Naive thymus-derived CD4-positive, alpha-beta T cell (primary cell): ENCODE results near the gene AGTR1. TPM values are rescaled to one million over a fixed set of nuclear protein-coding genes. Genes with fewer than 3 reads are reported as not detected.

Experiments
- ATAC-seq: fragments of 150-1000 bp; cut with Tn5 transposase; 2 replicates; pipeline ENCODE4 v1.10.0; 2021; ENCODE audit warnings: mild to moderate bottlenecking, moderate library complexity
- CTCF ChIA-PET: fragments of 350-600 bp; sonication (Branson Sonifier 250); formaldehyde crosslinking; loops from one replicate; lab custom pipeline; 2021; ENCODE audit warnings: antibody characterized with exemption; lab: Charles Lee
- POLR2A ChIA-PET: fragments of 350-600 bp; sonication (Branson Sonifier 250); formaldehyde crosslinking; loops from one replicate; lab custom pipeline; 2021; ENCODE audit warnings: antibody characterized with exemption, inconsistent platforms; lab: Charles Lee
- DNase-seq, 9 donors: peaks; one replicate each; pipeline versions ENCODE4 v3.0.0 to v3.0.0-alpha.2; 2020 to 2022; ENCODE audit warnings: mixed read lengths in 1 of 9
- H3K27ac ChIP-seq: one replicate; pipeline ENCODE4 v1.7.0; 2013; ENCODE audit warnings: mild to moderate bottlenecking, low read depth, low read length, moderate library complexity
- H3K27me3 ChIP-seq, 2 donors: one replicate each; pipeline ENCODE4 v1.7.0; 2013; ENCODE audit warnings: low read length in 2 of 2, mild to moderate bottlenecking in 2 of 2, moderate library complexity in 2 of 2; ENCODE audit not compliant: control insufficient read depth in 2 of 2, insufficient read depth in 2 of 2
- H3K36me3 ChIP-seq, 3 experiments: 1 replicate in 2 of 3; 2 replicates in 1 of 3; pipeline ENCODE4 v1.7.0; 2013; ENCODE audit warnings: low read length in 3 of 3, mild to moderate bottlenecking in 3 of 3, moderate library complexity in 1 of 3; ENCODE audit not compliant: insufficient read depth in 3 of 3, control insufficient read depth in 2 of 3
- H3K4me1 ChIP-seq, 2 donors: one replicate each; pipeline ENCODE4 v1.7.0; 2013; ENCODE audit warnings: low read length in 2 of 2, mild to moderate bottlenecking in 2 of 2, moderate library complexity in 1 of 2; ENCODE audit not compliant: control insufficient read depth in 2 of 2, insufficient read depth in 2 of 2
- H3K4me3 ChIP-seq: 2 replicates; pipeline ENCODE4 v1.7.0; 2013; ENCODE audit warnings: mild to moderate bottlenecking, low read length
- H3K9me3 ChIP-seq, 3 experiments: 1 replicate in 2 of 3; 2 replicates in 1 of 3; pipeline ENCODE4 v1.7.0; 2013; ENCODE audit warnings: low read length in 3 of 3; ENCODE audit not compliant: control insufficient read depth in 2 of 3
- H3K27ac Mint-ChIP-seq, 9 donors: one replicate each; pipeline ENCODE4 v1.8.0; 2020 to 2022; ENCODE audit warnings: mixed read lengths in 9 of 9, mild to moderate bottlenecking in 8 of 9, moderate library complexity in 5 of 9, inconsistent platforms in 2 of 9
- H3K27me3 Mint-ChIP-seq, 5 donors: one replicate each; pipeline ENCODE4 v1.8.0; 2021 to 2022; ENCODE audit warnings: mixed read lengths in 5 of 5, mild to moderate bottlenecking in 1 of 5
- H3K36me3 Mint-ChIP-seq, 5 donors: one replicate each; pipeline ENCODE4 v1.8.0; 2020 to 2022; ENCODE audit warnings: mixed read lengths in 5 of 5, mild to moderate bottlenecking in 3 of 5, inconsistent platforms in 1 of 5
- H3K4me1 Mint-ChIP-seq, 7 donors: one replicate each; pipeline ENCODE4 v1.8.0; 2020 to 2022; ENCODE audit warnings: mixed read lengths in 7 of 7, mild to moderate bottlenecking in 3 of 7, inconsistent platforms in 1 of 7
- H3K4me3 Mint-ChIP-seq, 10 donors: one replicate each; pipeline ENCODE4 v1.8.0; 2020 to 2022; ENCODE audit warnings: mild to moderate bottlenecking in 10 of 10, mixed read lengths in 10 of 10, moderate library complexity in 6 of 10, inconsistent platforms in 2 of 10
- H3K9me3 Mint-ChIP-seq, 11 donors: one replicate each; pipeline ENCODE4 v1.8.0; 2020 to 2022; ENCODE audit warnings: mixed read lengths in 11 of 11, mild to moderate bottlenecking in 4 of 11, inconsistent platforms in 1 of 11, moderate library complexity in 1 of 11
- intact Hi-C, 2 donors: fragments of 100-400 bp; cut with micrococcal nuclease; formaldehyde crosslinking; loops; one replicate each; pipeline ENCODE4 v1.15.1; 2023
- polyA plus RNA-seq, 2 donors: library from polyadenylated mRNA; unstranded; fragments of 300-500 nt; fragmentation: Illumina TruSeq; gene quantifications; one replicate each; pipeline ENCODE4 v1.2.3, GENCODE V29; 2021
- total RNA-seq, 6 experiments: library from RNA in 5 of 6; stranded (reverse) in 5 of 6; gene quantifications; 1 replicate in 5 of 6; 2 replicates in 1 of 6; pipeline ENCODE4 v1.2.3 and lab custom pipeline; 2021 to 2026

Gene AGTR1
- total RNA-seq (not detected), polyA plus RNA-seq (not detected), total RNA-seq (lab: John Stamatoyannopoulos, UW) (0.40 reads per million)

DNA sequence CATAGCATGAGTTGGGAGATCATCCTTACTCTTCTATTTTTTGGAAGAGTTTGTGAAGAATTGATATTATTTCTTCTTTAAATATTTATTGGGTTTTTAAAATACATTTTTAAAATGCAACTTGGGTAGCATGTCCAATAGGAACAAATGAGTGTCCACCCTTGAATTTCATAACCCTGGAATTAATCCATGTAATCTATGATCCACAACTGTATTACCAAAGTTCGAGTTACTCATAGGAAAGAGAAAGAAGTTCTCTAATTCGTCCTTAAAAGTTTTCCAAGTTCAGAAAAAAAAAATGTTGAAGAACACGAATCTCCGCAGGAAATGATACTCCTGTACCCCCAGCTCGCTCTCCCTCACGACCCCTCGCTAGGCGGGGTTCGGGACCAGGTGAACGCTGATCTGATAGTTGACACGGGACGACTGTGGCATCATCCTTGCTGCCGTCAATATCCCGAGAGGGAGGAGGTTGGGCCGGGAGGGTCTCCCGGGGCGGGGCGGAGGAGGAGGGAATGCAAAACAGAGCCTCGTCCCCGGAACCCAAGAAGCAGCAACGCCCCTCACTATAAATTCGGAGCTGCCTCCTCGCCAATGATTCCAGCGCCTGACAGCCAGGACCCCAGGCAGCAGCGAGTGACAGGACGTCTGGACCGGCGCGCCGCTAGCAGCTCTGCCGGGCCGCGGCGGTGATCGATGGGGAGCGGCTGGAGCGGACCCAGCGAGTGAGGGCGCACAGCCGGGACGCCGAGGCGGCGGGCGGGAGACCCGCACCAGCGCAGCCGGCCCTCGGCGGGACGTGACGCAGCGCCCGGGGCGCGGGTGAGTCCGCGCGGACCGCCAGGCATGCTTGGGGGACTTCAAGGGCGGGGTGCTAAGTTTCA lies at the start of gene AGTR1:
AGTR1 (plus strand) TSS at position 598 of the 884 bp plus-strand sequence. CDS start 43,133 bp downstream, outside the sequence.
- H3K27me3 ChIP-seq: no peaks in the 10 kb centered on the region
- intact Hi-C loops: no loop called here
- H3K4me1 ChIP-seq: no peaks in the 10 kb centered on the region
- Mint-ChIP-seq H3K36me3 (peaks cover 0 to 7% (median 0%) of the 10 kb centered on the region in 5 donors), H3K27me3 (peaks cover 24 to 41% (median 34%) of the 10 kb centered on the region in 5 donors), H3K4me1 (peaks cover 0 to 1% (median 0%) of the 10 kb centered on the region in 7 donors), H3K4me3 (peak within 1 kb of the TSS in 1 of 10 donors; percentile 34), H3K9me3 (peaks cover 0 to 19% (median 7%) of the 10 kb centered on the region in 11 donors), H3K27ac (no peak within 1 kb of the TSS)
- ChIA-PET POLR2A (no interaction called here), CTCF (no interaction called here)
- H3K9me3 ChIP-seq: no peaks in the 10 kb centered on the region
- no peak within 1 kb of the TSS for H3K27ac ChIP-seq
- no peak for DNase-seq
- H3K36me3 ChIP-seq: no peaks in the 10 kb centered on the region
- no peak for ATAC-seq
- no peak within 1 kb of the TSS for H3K4me3 ChIP-seq

DNA sequence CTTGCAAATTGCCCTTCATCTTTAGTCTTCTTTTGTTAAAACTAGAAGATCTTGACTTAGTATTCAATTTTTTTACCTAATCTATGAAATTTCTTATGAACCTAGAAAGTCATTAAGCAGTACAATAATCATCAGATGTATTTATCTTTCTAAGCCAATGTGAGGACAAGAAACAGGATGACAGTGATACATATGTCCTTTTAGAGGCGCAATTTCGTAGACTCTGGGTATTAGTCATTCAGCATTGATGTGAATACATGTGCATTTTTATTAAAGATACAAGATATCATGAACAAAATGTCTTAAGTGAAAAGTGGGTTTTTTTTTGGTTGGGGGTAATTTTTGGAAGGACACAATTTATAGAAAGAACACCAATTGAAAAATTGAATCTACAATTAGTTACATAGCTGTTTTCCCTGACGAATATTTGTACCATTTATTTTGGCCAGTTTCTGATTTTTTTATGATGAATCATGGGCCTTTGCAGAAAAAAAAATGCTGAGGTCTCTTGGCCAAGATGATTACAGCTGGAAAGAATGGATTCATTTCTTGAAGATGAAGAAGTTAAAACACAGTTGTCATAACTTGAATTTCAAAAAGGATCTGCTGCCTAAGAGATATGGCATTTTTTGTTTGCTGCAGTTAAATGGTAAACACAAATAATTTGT lies 48.9 kb upstream of the AGTR1 start:
- no peak for ATAC-seq
- no peak overlapping the region for H3K27ac Mint-ChIP-seq

GRCh38 chr3:148651549-148651948 lies 46.2 kb upstream of the AGTR1 start:
- Histone ChIP-seq H3K27ac (no peak overlapping the region), H3K9me3 (no peaks in the 10 kb centered on the region), H3K36me3 (no peaks in the 10 kb centered on the region), H3K27me3 (no peaks in the 10 kb centered on the region), H3K4me3 (no peak overlapping the region), H3K4me1 (no peaks in the 10 kb centered on the region)
- POLR2A ChIA-PET: no interaction called here
- Mint-ChIP-seq H3K4me3 (no peak overlapping the region), H3K4me1 (no peaks in the 10 kb centered on the region), H3K36me3 (no peaks in the 10 kb centered on the region), H3K27me3 (no peaks in the 10 kb centered on the region), H3K27ac (no peak overlapping the region), H3K9me3 (peaks cover 0 to 12% (median 0%) of the 10 kb centered on the region in 11 donors)
- intact Hi-C loops: no loop called here
- ATAC-seq: no peak
- CTCF ChIA-PET: no interaction called here
- no peak for DNase-seq

More for the DNA sequence above, 48.9 kb upstream of the AGTR1 start:
- H3K4me3 Mint-ChIP-seq: no peak overlapping the region
- H3K4me1 Mint-ChIP-seq: peaks cover 0 to 2% (median 0%) of the 10 kb centered on the region in 7 donors
- no peaks in the 10 kb centered on the region for H3K4me1 ChIP-seq
- DNase-seq: no peak
- H3K27me3 Mint-ChIP-seq: no peaks in the 10 kb centered on the region
- no peak overlapping the region for H3K4me3 ChIP-seq
- POLR2A ChIA-PET: no interaction called here
- intact Hi-C loops: no loop called here
- no peaks in the 10 kb centered on the region for H3K36me3 Mint-ChIP-seq
- peaks cover 0 to 9% (median 0%) of the 10 kb centered on the region in 11 donors for H3K9me3 Mint-ChIP-seq
- CTCF ChIA-PET: no interaction called here
- no peaks in the 10 kb centered on the region for H3K27me3 ChIP-seq
- no peak overlapping the region for H3K27ac ChIP-seq
- H3K9me3 ChIP-seq: no peaks in the 10 kb centered on the region
- no peaks in the 10 kb centered on the region for H3K36me3 ChIP-seq

- no peak overlapping the region for H3K27ac ChIP-seq
- intact Hi-C loops: no loop called here
- no peak overlapping the region for H3K4me3 Mint-ChIP-seq
- H3K4me1 ChIP-seq: no peaks in the 10 kb centered on the region
- no peak for DNase-seq
- H3K36me3 ChIP-seq: no peaks in the 10 kb centered on the region
- H3K36me3 Mint-ChIP-seq: no peaks in the 10 kb centered on the region
- ChIA-PET POLR2A (no interaction called here), CTCF (no interaction called here)
- no peaks in the 10 kb centered on the region for H3K9me3 ChIP-seq
- H3K9me3 Mint-ChIP-seq: peaks cover 0 to 9% (median 2%) of the 10 kb centered on the region in 11 donors
- ATAC-seq: no peak
- H3K27me3 ChIP-seq: no peaks in the 10 kb centered on the region
- H3K4me3 ChIP-seq: no peak overlapping the region
- H3K4me1 Mint-ChIP-seq: no peaks in the 10 kb centered on the region
- no peaks in the 10 kb centered on the region for H3K27me3 Mint-ChIP-seq
- H3K27ac Mint-ChIP-seq: no peak overlapping the region
These were observed 43.3 kb upstream of the AGTR1 start for GRCh38 chr3:148654433-148654832.

GRCh38 chr3:148657470-148657869 lies 40.2 kb upstream of the AGTR1 start:
- H3K36me3 Mint-ChIP-seq: no peaks in the 10 kb centered on the region

DNA sequence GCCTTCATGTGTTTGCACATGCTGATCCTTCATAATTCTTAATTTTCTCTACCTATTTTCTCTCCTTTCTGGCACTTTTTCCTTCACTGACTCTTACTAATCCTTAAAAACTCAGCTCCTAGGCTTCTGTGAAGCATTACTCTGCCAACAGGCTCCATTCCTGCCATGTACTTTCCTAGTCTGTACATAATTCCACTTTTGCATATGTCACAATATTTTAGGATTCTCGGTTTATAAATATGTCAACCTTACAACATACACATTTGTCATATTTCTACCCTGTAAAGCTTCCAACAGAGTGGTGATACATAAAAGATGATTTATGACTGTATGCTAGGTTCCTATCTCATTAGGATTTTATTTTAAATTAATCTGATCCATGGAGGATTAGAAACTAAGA lies 38.2 kb upstream of the AGTR1 start:
- intact Hi-C loops: no loop called here
- H3K27me3 Mint-ChIP-seq: no peaks in the 10 kb centered on the region
- POLR2A ChIA-PET: no interaction called here

More at GRCh38 chr3:148657470-148657869, 40.2 kb upstream of the AGTR1 start:
- ChIA-PET POLR2A (no interaction called here), CTCF (no interaction called here)
- peaks cover 0 to 9% (median 0%) of the 10 kb centered on the region in 11 donors for H3K9me3 Mint-ChIP-seq
- H3K27ac Mint-ChIP-seq: no peak overlapping the region
- DNase-seq (no peak), ATAC-seq (no peak)
- intact Hi-C loops: no loop called here
- no peak overlapping the region for H3K27ac ChIP-seq
- no peak overlapping the region for H3K4me3 Mint-ChIP-seq
- H3K36me3 ChIP-seq: no peaks in the 10 kb centered on the region
- H3K4me1 ChIP-seq: no peaks in the 10 kb centered on the region
- H3K4me1 Mint-ChIP-seq: no peaks in the 10 kb centered on the region
- H3K27me3 ChIP-seq: no peaks in the 10 kb centered on the region
- no peaks in the 10 kb centered on the region for H3K9me3 ChIP-seq
- H3K4me3 ChIP-seq: no peak overlapping the region
- H3K27me3 Mint-ChIP-seq: no peaks in the 10 kb centered on the region

More for the DNA sequence above, 38.2 kb upstream of the AGTR1 start:
- Histone ChIP-seq H3K9me3 (no peaks in the 10 kb centered on the region), H3K4me1 (no peaks in the 10 kb centered on the region), H3K27me3 (no peaks in the 10 kb centered on the region), H3K36me3 (no peaks in the 10 kb centered on the region), H3K27ac (no peak overlapping the region), H3K4me3 (no peak overlapping the region)
- Mint-ChIP-seq H3K36me3 (no peaks in the 10 kb centered on the region), H3K4me3 (no peak overlapping the region), H3K4me1 (no peaks in the 10 kb centered on the region), H3K9me3 (peaks cover 0 to 9% (median 0%) of the 10 kb centered on the region in 11 donors), H3K27ac (no peak overlapping the region)
- CTCF ChIA-PET: no interaction called here
- DNase-seq: no peak
- ATAC-seq: no peak
